ENCODE measurements around the gene DSP. TPM values are rescaled to one million over a fixed set of nuclear protein-coding genes. Genes with fewer than 3 reads are reported as not detected.

DSP gene
- total and polyA plus RNA-seq, 4 donors, result 25.0 to 74.7 (median 34.1) TPM

GRCh38 chr6:7532821-7533220, 8.7 kb upstream of the DSP start:
- Histone ChIP-seq H3K4me3 (ENCODE audit: low read depth in 1 of 3, low read length in 3 of 3) (no peak overlapping the region), H3K4me1 (ENCODE audit: control insufficient read depth in 4 of 4, insufficient read depth in 4 of 4, low read length in 3 of 4) (no peaks in the 10 kb centered on the region), H3K36me3 (ENCODE audit: control insufficient read depth in 4 of 4, insufficient read depth in 3 of 4, low read depth in 1 of 4, low read length in 3 of 4) (no peaks in the 10 kb centered on the region), H3K9me3 (ENCODE audit: control insufficient read depth in 4 of 4, low read length in 3 of 4) (no peaks in the 10 kb centered on the region), H3K27me3 (ENCODE audit: control insufficient read depth in 4 of 4, insufficient read depth in 4 of 4, low read length in 3 of 4) (no peaks in the 10 kb centered on the region), H3K27ac (ENCODE audit: low read depth in 1 of 2, low read length in 2 of 2) (no peak overlapping the region), H3K9ac (ENCODE audit: low read depth in 1 of 2, low read length in 2 of 2) (no peak overlapping the region)
- no peak for DNase-seq (ENCODE audit: low spot score)
- no peak for TF ChIP-seq ZBTB33 (IDR thresholded peaks at IDR 0.05)
- no peak for TF ChIP-seq CTCF (IDR thresholded peaks at IDR 0.05; ENCODE audit: low read depth, low read length, missing input control)
- TF ChIP-seq MAX (IDR thresholded peaks at IDR 0.05), result no peak
- no peak for TF ChIP-seq TAF1 (conservative IDR thresholded peaks at IDR 0.05)
- no peak for TF ChIP-seq YY1 (IDR thresholded peaks at IDR 0.05)
- TF ChIP-seq ATF3 (IDR thresholded peaks at IDR 0.05), result no peak
- 65% methylated on average over 8 of the region's 8 CpGs for WGBS

GRCh38 chr6:7534192-7534591, 7.3 kb upstream of the DSP start:
- Histone ChIP-seq H3K4me3 (ENCODE audit: low read depth in 1 of 3, low read length in 3 of 3) (no peak overlapping the region), H3K27ac (ENCODE audit: low read depth in 1 of 2, low read length in 2 of 2) (no peak overlapping the region), H3K9me3 (ENCODE audit: control insufficient read depth in 4 of 4, low read length in 3 of 4) (no peaks in the 10 kb centered on the region), H3K27me3 (ENCODE audit: control insufficient read depth in 4 of 4, insufficient read depth in 4 of 4, low read length in 3 of 4) (no peaks in the 10 kb centered on the region), H3K4me1 (ENCODE audit: control insufficient read depth in 4 of 4, insufficient read depth in 4 of 4, low read length in 3 of 4) (no peaks in the 10 kb centered on the region), H3K36me3 (ENCODE audit: control insufficient read depth in 4 of 4, insufficient read depth in 3 of 4, low read depth in 1 of 4, low read length in 3 of 4) (no peaks in the 10 kb centered on the region), H3K9ac (ENCODE audit: low read depth in 1 of 2, low read length in 2 of 2) (no peak overlapping the region)
- WGBS, result 97% methylated on average over 5 of the region's 5 CpGs
- no peak for DNase-seq (ENCODE audit: low spot score)
- TF ChIP-seq REST (IDR thresholded peaks at IDR 0.05) (no peak), GABPA (IDR thresholded peaks at IDR 0.05 in 1 of 2, conservative IDR thresholded peaks at IDR 0.05 in 1 of 2) (no peak), EGR1 (IDR thresholded peaks at IDR 0.05; ENCODE audit: low read depth in 2 of 2) (no peak), FOXA2 (IDR thresholded peaks at IDR 0.05) (no peak), RXRA (IDR thresholded peaks at IDR 0.05) (no peak), CTCF (IDR thresholded peaks at IDR 0.05; ENCODE audit: low read depth, low read length, missing input control) (no peak), HNF4G (IDR thresholded peaks at IDR 0.05) (no peak), ZBTB33 (IDR thresholded peaks at IDR 0.05) (no peak), YY1 (IDR thresholded peaks at IDR 0.05) (no peak), SP1 (IDR thresholded peaks at IDR 0.05) (no peak), RAD21 (IDR thresholded peaks at IDR 0.05) (no peak), HNF4A (conservative IDR thresholded peaks at IDR 0.05) (no peak), JUND (IDR thresholded peaks at IDR 0.05) (no peak), TAF1 (conservative IDR thresholded peaks at IDR 0.05) (no peak), NR2F2 (IDR thresholded peaks at IDR 0.05) (no peak)

All from liver (tissue), 9 donors.